Measurements from ENCODE around the gene VAPB. TPM values are rescaled to one million over a fixed set of nuclear protein-coding genes. Genes with fewer than 3 reads are reported as not detected.

Gene VAPB
- total RNA-seq, 4 donors from 2014 or later, result 37.8 to 53.3 (median 39.2) TPM

DNA sequence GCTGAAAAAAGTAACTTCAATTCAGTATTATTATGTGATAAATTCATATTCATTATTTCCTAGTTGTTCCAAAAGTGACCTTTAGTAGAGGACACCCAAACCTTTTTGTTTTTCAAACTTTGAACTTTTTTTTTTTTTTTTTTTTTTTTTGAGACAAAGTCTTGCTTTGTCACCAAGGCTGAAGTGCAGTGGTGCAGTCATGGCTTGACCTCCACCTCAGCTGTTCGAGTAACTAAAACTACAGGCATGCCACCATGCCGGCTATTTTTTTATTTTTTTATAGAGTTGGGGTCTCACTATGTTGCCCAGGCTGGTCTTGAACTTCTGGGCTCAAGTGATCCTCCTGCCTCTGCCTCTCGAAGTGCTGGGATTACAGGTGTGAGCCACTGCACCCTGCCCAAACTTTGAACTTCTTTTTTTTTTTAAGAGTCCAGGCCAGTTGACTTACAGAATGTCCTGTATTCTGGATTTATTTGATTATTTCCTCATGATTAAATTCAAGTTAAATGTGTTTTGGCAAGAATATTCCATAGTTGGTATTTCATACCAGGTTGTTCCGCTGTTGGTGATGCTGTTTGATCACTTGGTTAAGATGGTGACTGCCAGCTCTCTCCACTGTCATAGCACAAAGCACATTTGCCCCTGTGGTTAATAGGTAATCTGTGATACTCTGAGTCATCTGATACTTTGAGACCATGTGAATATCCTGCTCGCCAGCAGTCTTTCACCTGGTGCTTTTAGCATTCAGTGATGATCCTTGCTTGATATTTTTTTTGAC lies 48.0 kb downstream of the VAPB start:
- WGBS, 2 donors, result 81 to 96% methylated on average over 5 of the region's 5 CpGs
- no peaks in the 10 kb centered on the region for H3K9me3 ChIP-seq
- no peak overlapping the region for H3K4me3 ChIP-seq (replicated peaks in 1 of 3)
- peaks cover 0 to 5% of the 10 kb centered on the region in 2 donors for H3K36me3 ChIP-seq
- no peak for DNase-seq
- H3K27ac ChIP-seq, result no peak overlapping the region
- no peaks in the 10 kb centered on the region for H3K27me3 ChIP-seq
- intact Hi-C loops (cut with DNase I), result no loop called here
- no peak for TF ChIP-seq POLR2A (IDR thresholded peaks at IDR 0.05)
- TF ChIP-seq, protein P1, sequence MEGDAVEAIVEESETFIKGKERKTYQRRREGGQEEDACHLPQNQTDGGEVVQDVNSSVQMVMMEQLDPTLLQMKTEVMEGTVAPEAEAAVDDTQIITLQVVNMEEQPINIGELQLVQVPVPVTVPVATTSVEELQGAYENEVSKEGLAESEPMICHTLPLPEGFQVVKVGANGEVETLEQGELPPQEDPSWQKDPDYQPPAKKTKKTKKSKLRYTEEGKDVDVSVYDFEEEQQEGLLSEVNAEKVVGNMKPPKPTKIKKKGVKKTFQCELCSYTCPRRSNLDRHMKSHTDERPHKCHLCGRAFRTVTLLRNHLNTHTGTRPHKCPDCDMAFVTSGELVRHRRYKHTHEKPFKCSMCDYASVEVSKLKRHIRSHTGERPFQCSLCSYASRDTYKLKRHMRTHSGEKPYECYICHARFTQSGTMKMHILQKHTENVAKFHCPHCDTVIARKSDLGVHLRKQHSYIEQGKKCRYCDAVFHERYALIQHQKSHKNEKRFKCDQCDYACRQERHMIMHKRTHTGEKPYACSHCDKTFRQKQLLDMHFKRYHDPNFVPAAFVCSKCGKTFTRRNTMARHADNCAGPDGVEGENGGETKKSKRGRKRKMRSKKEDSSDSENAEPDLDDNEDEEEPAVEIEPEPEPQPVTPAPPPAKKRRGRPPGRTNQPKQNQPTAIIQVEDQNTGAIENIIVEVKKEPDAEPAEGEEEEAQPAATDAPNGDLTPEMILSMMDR (IDR thresholded peaks at IDR 0.05), result no peak
- peaks cover 23 to 38% of the 10 kb centered on the region in 2 donors for H3K4me1 ChIP-seq

- H3K4me1 ChIP-seq, result peaks cover 1 to 17% of the 10 kb centered on the region in 2 donors
- intact Hi-C loops (cut with DNase I), result no loop called here
- peak overlapping the region in 2 of 3 donors; percentile 18 to 19 for H3K27ac ChIP-seq
- H3K9me3 ChIP-seq, result no peaks in the 10 kb centered on the region
- no peak overlapping the region for H3K4me3 ChIP-seq (replicated peaks in 1 of 3)
- no peak for TF ChIP-seq POLR2A (IDR thresholded peaks at IDR 0.05)
- TF ChIP-seq, protein P1 (IDR thresholded peaks at IDR 0.05), result no peak
- peaks cover 0 to 11% of the 10 kb centered on the region in 2 donors for H3K36me3 ChIP-seq
- 86 to 88% methylated on average over 5 of the region's 5 CpGs for WGBS, 2 donors
- H3K27me3 ChIP-seq, result no peaks in the 10 kb centered on the region
- no peak for DNase-seq
These were observed 50.2 kb downstream of the VAPB start for GRCh38 chr20:58438970-58439808.

GRCh38 chr20:58440021-58440767 lies 51.2 kb downstream of the VAPB start:
- Histone ChIP-seq H3K9me3 (no peaks in the 10 kb centered on the region), H3K4me3 (replicated peaks in 1 of 3) (no peak overlapping the region), H3K27ac (peak overlapping the region in 1 of 3 donors; percentile 19), H3K36me3 (peaks cover 7 to 17% of the 10 kb centered on the region in 2 donors), H3K27me3 (no peaks in the 10 kb centered on the region), H3K4me1 (peaks cover 0 to 9% of the 10 kb centered on the region in 2 donors)
- intact Hi-C loops (cut with DNase I), result no loop called here
- no peak for DNase-seq
- WGBS, 2 donors, result 80 to 83% methylated on average over 5 of the region's 5 CpGs
- TF ChIP-seq, protein P1 (IDR thresholded peaks at IDR 0.05), result no peak
- TF ChIP-seq POLR2A (IDR thresholded peaks at IDR 0.05), result no peak

DNA sequence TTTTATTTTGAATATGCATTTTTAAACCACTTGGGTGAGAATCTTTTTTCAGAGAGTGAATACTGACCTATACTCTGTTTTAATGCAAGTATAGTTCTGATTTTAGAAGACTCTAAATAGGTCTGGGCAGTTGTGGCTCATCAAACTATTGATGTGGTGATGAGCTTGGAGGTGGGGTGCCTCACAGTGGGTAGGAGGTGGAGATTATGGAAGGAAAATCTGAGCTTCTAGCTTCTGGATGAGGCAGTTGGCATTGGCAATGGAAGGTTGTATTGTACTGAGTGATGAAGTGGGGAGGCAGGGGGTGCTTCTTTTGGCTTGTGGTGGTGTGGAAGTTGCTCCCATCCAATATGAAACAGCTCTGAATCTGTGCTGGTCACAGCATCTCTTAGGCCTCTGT lies 52.7 kb downstream of the VAPB start:
- H3K36me3 ChIP-seq, result peaks cover 7 to 20% of the 10 kb centered on the region in 2 donors
- TF ChIP-seq, protein P1 (IDR thresholded peaks at IDR 0.05), result no peak
- TF ChIP-seq POLR2A (IDR thresholded peaks at IDR 0.05), result no peak

More for the DNA sequence above, 52.7 kb downstream of the VAPB start:
- Histone ChIP-seq H3K4me1 (peaks cover 4 to 11% of the 10 kb centered on the region in 2 donors), H3K27me3 (no peaks in the 10 kb centered on the region), H3K9me3 (no peaks in the 10 kb centered on the region), H3K4me3 (replicated peaks in 1 of 3) (no peak overlapping the region), H3K27ac (no peak overlapping the region)
- intact Hi-C loops (cut with DNase I), result no loop called here
- no peak for DNase-seq
